Measurements from ENCODE around the gene PCDHGB3.
"Not testable (repeated sequence)": the region's sequence is repeated elsewhere in the genome, so short reads cannot be mapped to it uniquely, and the experiment has no call there.

GRCh38 chr5:141394401-141395187 lies 24.6 kb downstream of the PCDHGB3 start:
- TF ChIP-seq EZH2phosphoT487 (IDR thresholded peaks at IDR 0.05; ENCODE audit: borderline replicate concordance, low read depth); CTCF (IDR thresholded peaks at IDR 0.05); YY1 (IDR thresholded peaks at IDR 0.05; ENCODE audit: low read depth); TAF1 (IDR thresholded peaks at IDR 0.05; ENCODE audit: borderline replicate concordance, low read depth, low read length): not testable (repeated sequence)

Data from SK-N-SH (cell line).